ENCODE data around the gene CRISP2.
"Not testable (repeated sequence)": the region's sequence is repeated elsewhere in the genome, so short reads cannot be mapped to it uniquely, and the experiment has no call there.

CRISP2 gene

DNA sequence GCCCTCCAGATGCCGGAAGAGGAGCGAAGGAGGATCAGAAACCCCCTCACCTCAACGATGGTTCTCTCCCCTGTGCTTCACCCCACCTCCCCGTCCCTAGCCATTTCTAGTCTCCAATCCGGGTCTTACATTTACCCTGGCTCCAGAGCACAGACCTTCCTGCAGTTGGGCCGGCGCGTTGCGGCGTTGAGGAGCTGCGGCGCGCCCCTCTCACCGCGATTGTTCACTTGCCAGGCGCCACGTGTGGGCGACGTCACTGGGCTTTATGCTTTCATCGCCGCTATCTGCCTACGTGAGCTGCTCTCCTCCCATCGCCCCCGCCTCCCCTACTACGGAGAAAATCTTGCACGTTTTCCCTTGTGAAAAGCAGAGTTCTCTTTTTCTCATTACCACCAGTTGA is at the start of gene CRISP2:
Gene CRISP2 (minus strand): TSS at position 198 of the 400 bp plus-strand sequence. CDS start 4,347 bp downstream, outside the sequence.
- DNase-seq, result no peak

- no peak for DNase-seq
These were observed 30.9 kb upstream of the CRISP2 start, which contains the start of gene CRISP3 for GRCh38 chr6:49744259-49744658. TSS of gene CRISP3 (minus strand) at chr6:49744388. CDS start at chr6:49744367, 21 bp downstream.

DNA sequence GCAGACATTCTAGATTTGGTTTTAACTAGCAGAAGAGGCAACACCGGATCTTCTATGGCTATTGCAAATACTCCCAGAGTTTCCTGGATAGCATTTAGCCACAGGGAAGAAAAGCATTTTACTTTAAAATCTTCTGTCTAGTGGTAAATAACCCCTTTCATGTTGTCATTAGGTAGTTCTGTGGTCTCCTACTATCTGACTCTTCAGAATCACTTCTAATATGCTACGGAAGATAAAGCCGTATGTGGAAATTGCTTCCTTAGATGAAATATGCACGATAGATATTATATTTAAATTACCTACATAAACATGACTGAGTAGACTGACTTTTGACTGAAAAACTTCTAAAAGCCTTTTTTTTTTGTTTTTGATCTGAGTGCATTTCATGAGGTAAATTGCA is 30.1 kb upstream of the CRISP2 start:
- no peak for DNase-seq

- DNase-seq, result no peak
These were observed 26.1 kb upstream of the CRISP2 start for GRCh38 chr6:49739423-49739822.

DNA sequence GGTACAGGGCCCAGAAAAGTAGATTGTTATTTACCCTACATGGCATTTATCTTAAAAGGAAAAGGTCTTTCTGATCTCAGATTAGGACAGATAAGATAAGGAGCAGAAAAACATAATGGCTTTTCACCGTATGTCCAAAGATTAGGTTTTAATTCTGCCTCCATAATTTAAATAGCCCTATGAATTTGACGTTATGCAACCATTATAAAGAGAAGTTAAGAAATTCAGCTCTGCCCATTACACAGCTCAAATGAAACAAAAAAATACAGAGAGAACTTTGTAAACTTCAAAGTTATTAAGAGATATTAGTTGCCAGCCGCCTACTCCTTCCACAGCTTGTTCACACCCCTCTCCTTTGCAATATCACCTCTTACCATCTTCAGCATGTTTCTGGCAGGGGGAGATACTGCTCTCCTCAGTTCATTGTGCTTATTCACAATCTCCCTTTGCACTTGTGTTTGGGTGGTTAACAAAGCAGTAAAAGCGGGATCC is 22.7 kb upstream of the CRISP2 start:
- no peak for DNase-seq

DNA sequence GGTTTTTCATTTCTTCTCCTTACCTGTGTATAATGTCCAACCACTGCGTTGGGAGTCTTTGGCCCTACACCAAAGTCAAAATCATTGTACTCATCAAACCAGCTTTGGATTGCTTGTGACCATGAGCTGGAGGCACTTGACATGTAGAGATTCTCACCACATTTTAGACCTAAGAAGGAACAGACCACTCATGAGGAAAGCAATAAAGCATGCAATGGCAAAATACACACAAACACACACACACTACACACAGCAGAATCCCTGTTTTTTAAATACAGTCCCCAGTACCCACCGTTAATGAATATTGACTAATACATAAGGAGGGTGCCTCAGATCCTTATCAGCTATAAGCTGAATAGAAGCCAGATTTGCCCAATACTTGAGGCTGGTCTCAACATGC is 20.3 kb upstream of the CRISP2 start:
- no peak for DNase-seq

- no peak for DNase-seq
These were observed 19.4 kb upstream of the CRISP2 start for GRCh38 chr6:49732781-49733180.

DNA sequence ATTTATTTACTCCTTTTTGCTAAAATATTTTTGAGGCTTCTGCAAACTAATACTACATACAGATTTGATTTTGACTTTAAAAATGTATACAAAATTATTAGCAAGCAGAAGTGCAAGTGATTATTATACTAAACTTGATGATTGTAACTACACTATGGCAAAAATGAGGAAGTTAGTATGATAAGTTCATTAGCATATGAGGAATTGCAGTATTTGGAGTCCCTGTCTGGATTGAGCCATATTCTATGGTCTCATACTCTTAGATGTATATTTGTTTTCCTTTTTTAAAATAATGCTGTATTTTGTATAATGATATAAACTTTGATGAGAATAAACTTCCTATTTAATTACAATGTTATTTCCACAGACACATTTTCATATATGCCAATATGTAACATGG is 16.9 kb upstream of the CRISP2 start:
- no peak for DNase-seq

DNA sequence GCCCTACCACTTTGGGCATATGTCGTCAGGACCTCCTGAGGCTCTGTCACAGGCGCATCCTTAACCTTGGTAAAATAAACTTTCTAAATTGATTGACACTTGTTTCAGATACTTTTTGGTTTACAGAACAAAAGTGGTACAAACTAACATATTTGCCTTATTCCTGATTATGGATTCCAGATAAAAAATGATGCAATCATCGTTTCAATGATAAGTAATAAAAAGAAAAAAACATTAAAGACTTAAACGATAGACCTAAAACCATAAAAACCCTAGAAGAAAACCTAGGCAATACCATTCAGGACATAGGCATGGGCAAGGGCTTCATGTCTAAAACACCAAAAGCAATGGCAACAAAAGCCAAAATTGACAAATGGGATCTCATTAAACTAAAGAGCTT is 10.6 kb upstream of the CRISP2 start:
- DNase-seq, result not testable (repeated sequence)

GRCh38 chr6:49721297-49721696 is 8.0 kb upstream of the CRISP2 start:
- DNase-seq, result no peak

- DNase-seq, result no peak
These were observed 7.0 kb upstream of the CRISP2 start for GRCh38 chr6:49720372-49720771.

- no peak for DNase-seq
These were observed 14.9 kb downstream of the CRISP2 start for GRCh38 chr6:49698478-49698877.

GRCh38 chr6:49693512-49693911 is 19.8 kb downstream of the CRISP2 start:
- no peak for DNase-seq

DNA sequence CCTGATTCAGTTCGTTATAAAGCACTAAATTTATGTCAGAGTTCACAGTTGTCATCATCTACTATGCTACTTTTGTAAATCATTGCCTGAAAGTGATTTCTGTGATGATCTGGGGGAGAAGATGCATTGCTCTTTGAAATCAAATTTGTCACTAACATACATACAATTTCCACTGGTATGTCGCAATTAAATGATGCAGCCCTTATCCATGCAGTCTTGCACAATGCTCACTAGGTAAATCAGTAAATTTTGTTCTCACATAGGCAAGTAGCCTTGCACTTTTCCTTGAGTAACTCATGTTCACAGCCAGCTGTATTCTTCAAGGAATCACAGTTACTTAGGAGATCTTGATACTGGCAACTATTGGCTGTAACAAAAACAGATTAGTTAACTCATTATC is 20.8 kb downstream of the CRISP2 start:
- no peak for DNase-seq

- DNase-seq, result no peak
These were observed 36.6 kb downstream of the CRISP2 start for GRCh38 chr6:49676671-49677281.

DNA sequence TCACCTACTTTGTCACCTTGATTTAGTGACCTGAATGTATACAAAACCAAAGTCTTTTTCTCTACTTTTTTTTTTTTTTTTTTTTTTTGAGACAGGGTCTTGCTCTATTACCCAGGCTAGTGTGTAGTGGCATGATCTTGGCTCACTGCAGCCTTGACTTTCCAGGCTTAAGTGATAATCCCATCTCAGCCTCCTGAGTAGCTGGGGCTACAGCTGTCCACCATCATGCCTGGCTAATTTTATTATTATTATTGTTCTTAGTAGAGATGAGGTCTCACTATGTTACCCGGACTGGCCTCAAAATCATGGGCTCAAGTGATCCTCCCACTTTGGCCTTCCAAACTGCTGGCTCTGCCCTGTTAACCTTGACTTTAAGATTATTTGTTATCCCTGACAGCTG is 37.5 kb downstream of the CRISP2 start:
- DNase-seq, result no peak

GRCh38 chr6:49668083-49668511 is 45.2 kb downstream of the CRISP2 start:
- no peak for DNase-seq

- no peak for DNase-seq
These were observed 46.2 kb downstream of the CRISP2 start for GRCh38 chr6:49666930-49667757.

DNA sequence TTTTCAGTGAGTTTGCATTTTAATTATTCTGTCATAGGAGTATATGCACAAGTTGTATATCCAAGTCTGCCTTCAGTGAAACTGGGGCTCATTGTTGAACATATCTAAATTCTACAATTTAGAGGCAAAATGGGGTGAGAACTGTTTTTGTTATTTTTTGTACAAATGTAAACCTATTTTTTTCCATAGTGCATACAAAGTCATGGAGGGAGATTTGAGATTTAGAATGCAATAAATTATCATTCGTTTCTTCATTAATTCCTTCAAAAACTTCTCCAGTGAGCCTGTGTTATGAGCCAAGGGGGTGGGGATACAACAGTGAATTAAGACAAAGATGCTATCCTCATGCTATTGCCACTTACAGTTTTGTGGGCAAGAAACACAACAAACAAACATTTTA is 46.9 kb downstream of the CRISP2 start:
- DNase-seq, result no peak

DNA sequence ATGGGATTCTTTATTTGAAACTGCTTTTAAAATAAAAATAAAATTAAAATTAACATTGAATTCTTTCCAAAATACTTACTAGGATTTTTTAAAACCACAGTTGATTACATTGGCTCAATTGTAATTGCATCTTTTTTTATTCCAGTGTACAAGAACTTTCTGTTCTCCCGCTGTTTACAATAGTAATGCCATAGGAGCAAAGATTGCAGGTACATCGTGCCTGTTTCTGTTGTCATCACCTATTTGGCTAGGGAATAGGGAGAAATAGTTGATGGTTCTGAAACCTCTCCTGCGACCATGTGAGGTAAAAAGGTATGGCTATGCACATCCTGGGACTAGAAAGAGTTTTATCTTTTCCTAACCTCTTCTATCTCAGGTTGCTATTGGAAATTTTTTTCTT is 48.5 kb downstream of the CRISP2 start:
- no peak for DNase-seq

DNA sequence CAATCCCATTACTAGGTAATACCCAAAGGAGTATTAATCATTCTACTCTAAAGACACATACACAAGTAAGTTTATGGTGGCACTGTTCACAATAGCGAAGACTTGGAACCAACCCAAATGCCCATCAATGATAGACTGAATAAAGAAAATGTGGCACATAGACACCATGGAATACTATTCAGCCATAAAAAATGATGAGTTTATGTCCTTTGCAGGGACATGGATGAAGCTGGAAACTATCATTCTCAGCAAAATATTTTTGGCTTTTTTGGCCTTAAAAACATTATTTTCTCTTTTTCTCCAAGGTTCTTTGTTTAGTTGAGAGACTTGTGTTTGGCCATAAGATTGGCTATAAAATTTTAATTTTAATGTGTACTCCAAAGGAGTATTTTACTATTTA is 49.3 kb downstream of the CRISP2 start:
- DNase-seq, result not testable (repeated sequence)

GRCh38 chr6:49662892-49663261 is 50.5 kb downstream of the CRISP2 start:
- no peak for DNase-seq

GRCh38 chr6:49662231-49662891 is 51.0 kb downstream of the CRISP2 start:
- no peak for DNase-seq

DNA sequence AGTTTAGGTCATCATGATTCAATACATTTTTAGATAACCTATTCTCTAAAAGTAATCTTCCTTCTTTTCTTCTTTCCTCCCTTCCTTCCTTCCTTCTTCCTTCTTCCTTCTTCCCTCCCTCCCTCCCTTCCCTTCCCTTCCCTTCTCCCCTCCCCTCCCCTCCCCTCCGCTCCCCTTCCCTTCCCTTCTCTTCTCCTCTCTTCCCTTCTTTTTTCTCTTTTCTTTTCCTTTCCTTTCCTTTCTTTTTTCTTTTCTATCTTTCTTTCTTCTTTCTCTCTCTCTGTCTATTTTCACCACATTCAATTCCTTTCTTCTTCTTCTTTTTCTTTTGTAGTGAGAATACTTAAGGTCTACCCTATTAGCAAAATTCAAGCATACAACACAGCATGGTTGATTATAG is 59.4 kb downstream of the CRISP2 start:
- no peak for DNase-seq
